GM12801 (cell line): ENCODE measurements around the gene ZNF181.

Experiments
- CTCF ChIP-seq: IDR thresholded peaks from one replicate; pipeline ENCODE4 v1.5.1; 2011; ENCODE audit warnings: control low read depth; ENCODE audit not compliant: insufficient read length; ENCODE audit errors: extremely low read depth

Gene ZNF181

GRCh38 chr19:34733746-34734536 lies at the start of gene ZNF181:
Gene ZNF181 (plus strand): TSS chr19:34734243. CDS start chr19:34735038, 795 bp downstream.
- TF ChIP-seq CTCF = no peak

- TF ChIP-seq CTCF = no peak
Observed at GRCh38 chr19:34686455-34686854, 47.6 kb upstream of the ZNF181 start.

DNA sequence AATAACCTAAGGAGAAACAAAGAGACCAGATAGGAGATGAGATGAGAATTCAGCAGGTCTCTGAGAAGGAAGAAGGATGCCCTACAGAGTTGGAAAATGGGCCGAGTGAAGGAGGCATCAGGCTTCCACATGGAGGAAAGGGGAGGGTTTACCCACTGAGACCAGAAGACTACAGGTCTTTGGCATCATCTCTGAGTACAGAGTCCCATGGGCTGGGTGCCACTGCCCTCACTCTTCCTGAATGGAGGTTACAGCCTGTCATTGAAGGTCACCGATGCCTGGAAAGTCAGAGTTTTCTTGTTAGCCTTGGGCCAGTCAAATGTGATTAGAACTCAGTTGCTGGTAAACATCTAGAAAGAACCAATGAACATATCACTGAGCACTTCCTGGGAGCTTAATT lies 46.7 kb upstream of the ZNF181 start:
- no peak for TF ChIP-seq CTCF

DNA sequence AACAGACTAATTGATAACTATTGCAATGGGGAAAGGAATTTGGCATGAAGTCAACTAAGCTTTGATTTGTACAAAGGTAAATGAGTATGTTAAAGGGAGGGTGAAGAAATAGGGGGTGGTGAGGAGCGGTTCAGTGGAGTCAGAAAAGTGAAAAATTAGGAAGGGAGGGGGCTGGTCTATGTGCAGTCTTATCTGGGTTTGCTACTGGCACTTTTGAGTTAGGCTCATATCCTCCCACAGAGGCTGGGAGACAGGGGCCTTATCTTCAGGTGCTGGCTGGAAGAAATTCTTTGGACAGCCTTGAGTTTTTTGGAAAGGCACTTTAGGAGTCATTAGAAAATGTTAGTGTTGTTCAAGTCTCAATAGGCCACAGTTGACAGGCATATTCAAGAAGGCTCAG lies 45.5 kb upstream of the ZNF181 start:
- TF ChIP-seq CTCF = no peak

GRCh38 chr19:34690372-34690771 lies 43.7 kb upstream of the ZNF181 start:
- no peak for TF ChIP-seq CTCF

GRCh38 chr19:34692549-34692948 lies 41.5 kb upstream of the ZNF181 start:
- no peak for TF ChIP-seq CTCF

GRCh38 chr19:34707661-34708060 lies 26.4 kb upstream of the ZNF181 start:
- no peak for TF ChIP-seq CTCF
